GM21528 (cell line): ENCODE measurements around the gene RHAG.
A peak's percentile ranks its signal among the peaks of the same experiment; 100 is the strongest.
"Not testable (repeated sequence)": the region's sequence is repeated elsewhere in the genome, so short reads cannot be mapped to it uniquely, and the experiment has no call there.

Experiments used
- ATAC-seq: cut with Tn5 transposase; IDR thresholded peaks from one replicate; pipeline ENCODE4 v1.9.1; 2021; ENCODE audit warnings: mild to moderate bottlenecking, moderate library complexity; ENCODE audit not compliant: unreplicated experiment, low FRiP score

The RHAG gene

DNA sequence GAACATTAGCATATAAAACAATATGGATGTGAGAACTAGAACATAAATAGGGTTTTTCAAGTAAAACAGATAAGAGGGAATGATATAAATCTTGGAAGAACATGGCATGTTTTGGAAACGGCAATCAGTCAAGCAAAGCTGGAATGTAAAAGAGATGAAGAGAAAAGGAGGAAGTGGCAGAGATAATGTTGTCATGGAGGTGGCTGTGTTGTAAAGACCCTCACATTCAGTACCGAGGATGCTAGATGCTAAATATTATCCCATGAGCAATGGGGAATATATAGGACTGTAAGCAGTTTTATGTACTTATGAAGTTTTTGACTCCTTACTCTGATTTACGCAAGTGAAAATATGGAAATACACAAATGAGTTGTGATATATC is 702 bp upstream of the RHAG start:
- no peak for ATAC-seq

DNA sequence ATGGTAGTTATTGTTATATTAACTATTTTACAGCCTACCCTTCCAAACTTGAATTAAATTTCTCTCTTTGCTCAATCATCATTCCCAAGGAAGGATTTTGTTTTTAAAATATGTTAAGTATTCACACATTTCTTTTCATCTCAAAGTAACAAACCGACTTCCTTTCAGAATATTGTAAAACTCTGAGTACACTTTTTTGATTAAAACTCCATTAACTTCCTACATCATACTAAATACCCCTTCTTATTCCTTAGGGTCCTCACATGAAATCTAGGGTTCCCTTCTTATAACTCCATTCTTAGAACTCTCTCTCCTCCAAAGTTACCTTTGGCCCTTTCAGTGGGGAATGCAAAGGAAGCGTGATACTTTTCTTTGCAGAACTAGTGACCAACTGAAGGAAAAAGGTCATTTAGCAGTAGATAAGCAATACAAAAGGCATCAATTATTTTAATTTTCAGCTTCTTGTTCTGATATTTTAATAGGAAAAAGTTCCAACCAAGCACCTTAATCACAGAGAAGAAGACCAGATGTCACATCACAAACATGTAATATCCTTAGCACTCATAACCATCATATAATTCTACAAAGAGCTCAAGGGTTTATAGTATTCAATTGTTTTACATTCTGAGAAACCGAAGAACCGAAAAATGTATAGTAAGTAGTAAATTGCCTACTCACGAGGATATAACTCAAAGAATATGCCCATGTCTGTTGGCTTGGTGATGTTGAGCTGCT is 494 bp downstream of the RHAG start:
- ATAC-seq: no peak

DNA sequence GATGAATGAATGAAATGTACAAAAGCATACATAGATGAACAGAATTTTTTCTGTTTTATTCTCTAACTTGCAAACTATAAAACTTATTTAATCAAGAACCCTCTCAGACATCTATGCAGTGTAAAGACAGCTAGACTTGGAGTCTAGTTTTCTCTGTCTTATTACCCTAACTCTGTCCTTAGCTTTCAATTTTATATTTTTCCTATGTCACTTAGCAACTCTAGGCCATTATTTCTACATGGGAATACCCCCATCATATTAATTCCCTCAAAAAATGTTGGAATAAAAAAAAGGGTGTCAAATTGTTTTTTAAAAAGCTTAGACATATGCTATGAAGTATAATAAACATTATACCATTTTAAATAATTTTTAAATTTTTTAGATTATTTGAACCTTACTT is 1.2 kb downstream of the RHAG start:
- no peak for ATAC-seq

DNA sequence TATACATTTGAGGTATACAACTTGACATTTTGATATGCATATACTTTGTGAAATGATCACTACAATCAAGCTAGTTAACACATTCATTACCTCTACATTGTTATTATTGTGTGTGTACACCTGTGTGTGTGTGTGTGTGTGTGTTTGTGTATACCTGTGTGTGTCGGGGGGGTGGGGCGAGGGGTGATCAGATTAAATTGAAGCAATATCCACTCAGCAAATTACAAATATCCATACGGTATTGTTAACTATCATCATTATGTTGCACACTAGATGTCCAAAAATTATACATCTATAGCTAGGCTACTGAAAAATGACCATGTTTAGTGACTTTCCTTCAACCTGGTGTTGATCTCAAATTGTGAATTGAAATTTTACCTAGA is 1.8 kb downstream of the RHAG start:
- no peak for ATAC-seq

DNA sequence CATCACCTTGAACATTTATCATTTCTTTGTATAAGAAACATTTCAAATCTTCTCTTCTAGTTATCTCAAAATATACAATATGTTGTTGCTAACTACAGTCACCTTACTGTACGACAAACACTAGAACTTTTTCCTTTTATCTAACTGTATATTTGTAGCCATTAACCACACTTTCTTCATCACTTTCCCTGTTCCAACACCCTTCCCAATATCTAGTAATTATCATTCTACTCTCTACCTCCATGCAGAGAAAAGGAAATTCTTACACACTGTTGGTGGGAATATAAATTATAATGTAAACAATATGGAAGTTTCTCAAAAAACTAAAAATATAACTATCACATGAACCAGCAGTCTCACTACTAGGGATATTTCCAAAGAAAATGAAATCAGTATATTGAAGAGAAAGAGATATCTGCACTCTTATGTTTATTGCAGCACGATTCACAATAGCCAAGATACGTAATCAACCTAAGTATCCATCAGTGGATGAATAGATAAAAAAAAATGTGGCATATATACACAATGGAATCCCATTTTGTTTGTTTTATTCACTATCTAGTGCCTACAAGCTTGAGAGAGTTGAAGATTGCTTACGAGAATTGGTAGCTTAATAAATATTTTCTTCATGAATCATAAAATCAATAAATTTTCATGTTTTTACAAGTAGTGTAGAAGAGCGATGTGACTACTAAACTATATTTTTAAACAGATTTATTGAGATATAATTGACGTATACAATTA is 2.4 kb downstream of the RHAG start:
- no peak for ATAC-seq

DNA sequence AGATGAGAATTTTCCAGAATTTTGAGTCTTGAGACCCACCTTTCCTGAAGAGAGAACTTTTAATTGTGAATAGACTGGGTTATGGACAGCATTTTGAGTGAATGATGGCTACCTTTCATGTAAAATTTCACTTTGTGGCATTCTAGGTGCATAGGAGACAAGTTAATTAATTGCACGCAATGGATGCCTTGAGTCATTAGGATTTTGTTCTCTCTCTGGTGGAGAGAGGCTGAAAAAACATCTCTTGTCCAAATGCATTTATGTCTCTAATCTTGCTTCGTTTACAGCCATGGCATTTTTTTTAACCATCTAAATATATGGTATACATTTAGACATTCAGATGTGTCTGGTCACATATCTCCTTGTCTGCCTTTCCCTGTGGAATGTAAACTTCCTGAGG is 3.1 kb downstream of the RHAG start:
- ATAC-seq: no peak

DNA sequence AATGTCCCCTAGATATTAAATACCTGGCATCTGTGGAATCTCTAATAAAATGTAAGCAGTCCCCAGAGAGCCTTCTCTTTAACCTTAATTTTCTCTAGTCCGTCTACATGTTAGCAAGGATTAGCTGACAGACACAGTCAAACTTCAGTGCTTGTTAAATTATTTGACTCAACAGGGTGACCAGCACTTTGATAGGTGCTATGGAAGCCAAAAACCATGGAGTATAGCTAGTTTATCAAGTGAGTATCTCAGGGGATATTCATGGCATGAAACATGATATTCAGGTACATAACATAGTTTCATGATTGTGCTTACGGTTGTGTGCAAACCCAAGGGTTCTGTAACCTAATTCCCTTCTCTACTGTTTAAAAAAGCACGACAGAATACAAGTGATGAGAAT is 3.9 kb downstream of the RHAG start:
- no peak for ATAC-seq

DNA sequence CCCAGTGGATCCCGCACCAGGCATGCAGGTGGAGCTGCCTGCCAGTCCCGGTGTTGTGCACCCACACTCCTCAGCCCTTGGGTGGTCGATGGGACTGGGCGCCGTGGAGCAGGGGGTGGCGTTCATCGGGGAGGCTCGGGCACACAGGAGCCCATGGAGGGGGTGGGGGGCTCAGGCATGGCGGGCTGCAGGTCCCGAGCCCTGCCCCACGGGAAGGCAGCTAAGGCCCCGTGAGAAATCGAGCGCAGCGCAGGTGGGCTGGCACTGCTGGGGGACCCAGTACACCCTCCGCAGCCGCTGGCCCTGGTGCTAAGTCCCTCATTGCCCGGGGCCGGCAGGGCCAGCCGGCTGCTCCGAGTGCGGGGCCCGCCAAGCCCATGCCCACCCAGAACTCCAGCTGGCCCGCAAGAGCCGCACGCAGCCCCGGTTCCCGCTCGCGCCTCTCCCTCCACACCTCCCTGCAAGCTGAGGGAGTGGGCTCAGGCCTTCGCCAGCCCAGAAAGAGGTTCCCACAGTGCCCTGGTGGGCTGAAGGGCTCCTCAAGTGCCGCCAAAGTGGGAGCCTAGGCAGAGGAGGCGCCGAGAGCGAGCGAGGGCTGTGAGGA is 7.1 kb downstream of the RHAG start:
- not testable (repeated sequence) for ATAC-seq

DNA sequence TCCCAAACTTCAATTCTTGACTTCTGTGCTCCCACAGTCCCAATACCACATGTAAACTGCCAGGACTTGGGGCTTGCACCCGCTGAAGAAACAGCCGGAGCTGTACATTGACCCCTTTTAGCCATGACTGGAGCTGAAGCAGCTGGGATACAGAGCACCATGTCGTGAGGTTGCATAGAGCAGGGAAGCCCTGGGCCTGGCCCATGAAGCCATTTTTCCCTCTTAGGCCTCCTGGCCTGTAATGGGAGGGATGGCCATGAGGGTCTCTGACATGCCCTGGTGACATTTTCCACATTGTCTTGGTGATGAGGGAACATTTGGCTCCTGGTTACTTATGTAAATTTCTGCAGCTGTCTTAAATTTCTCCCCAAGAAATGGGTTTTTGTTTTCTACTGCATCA is 9.8 kb downstream of the RHAG start:
- no peak for ATAC-seq

DNA sequence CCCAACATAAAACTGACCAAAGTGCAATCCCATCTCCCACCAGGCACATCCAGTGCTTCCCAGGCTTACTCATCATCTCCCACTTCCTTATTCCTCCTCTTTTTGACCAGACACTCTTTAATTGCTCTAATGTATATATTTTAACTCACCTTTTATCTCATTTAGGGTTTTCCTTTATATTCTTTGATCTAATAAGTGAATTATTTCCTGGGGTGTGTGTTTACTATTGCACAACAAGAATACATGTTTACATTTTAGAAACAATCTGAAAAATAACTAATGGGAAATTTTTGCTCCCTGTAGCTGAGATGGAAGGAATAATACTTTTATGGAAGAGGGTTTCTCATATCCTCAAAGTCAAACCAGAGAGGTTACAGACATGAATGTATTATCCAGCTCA is 18.4 kb downstream of the RHAG start:
- no peak for ATAC-seq

DNA sequence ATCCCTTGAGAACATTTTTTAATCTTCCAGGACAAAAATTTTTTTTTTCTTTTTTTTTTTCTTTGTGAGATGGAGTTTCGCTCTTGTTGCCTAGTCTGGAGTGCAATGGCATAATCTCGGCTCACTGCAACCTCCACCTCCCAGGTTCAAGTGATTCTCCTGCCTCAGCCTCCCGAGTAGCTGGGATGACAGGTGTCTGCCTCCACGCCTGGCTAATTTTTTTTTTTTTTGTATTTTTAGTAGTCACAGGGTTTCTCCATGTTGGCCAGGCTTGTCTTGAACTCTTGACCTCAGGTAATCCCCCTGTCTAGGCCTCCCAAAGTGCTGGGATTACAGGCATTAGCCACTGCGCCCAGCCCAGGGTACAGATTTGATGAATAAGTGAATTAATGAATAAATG is 22.5 kb downstream of the RHAG start:
- ATAC-seq: not testable (repeated sequence)

DNA sequence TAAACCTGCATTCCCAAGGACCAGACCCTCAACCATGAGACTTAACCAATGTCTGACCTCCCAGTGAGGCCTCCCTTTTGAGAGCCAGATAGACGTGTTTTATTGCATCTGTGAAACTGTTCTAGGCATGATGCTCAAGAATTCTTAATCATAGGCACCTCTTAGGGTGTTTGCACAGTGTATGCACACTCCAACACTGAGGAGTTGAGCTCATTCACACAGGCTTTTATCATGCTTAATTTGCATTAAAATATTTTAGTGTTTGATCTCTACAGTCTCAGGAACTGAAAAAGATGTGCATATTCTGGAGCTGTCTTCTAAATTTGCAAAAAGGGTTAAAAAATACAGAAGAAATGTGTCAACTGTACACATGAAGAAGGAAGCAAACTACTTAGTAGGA is 27.4 kb downstream of the RHAG start:
- ATAC-seq: no peak

DNA sequence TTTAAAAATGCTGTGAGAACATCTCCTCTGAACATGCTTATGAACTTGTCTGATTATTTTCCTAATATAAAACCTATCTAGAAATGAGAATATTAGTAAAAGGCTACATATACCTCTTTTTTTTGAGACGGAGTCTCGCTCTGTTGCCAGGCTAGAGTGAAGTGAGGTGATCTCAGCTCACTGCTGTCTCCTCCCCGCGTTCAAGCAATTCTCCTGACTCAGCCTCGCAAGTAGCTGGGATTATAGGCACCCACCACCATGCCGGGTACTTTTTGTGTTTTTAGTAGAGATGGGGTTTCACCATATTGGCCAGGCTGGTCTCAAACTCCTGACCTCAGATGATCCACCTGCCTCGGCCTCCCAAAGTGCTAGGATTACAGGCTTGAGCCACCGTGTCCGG is 28.4 kb downstream of the RHAG start:
- not testable (repeated sequence) for ATAC-seq

DNA sequence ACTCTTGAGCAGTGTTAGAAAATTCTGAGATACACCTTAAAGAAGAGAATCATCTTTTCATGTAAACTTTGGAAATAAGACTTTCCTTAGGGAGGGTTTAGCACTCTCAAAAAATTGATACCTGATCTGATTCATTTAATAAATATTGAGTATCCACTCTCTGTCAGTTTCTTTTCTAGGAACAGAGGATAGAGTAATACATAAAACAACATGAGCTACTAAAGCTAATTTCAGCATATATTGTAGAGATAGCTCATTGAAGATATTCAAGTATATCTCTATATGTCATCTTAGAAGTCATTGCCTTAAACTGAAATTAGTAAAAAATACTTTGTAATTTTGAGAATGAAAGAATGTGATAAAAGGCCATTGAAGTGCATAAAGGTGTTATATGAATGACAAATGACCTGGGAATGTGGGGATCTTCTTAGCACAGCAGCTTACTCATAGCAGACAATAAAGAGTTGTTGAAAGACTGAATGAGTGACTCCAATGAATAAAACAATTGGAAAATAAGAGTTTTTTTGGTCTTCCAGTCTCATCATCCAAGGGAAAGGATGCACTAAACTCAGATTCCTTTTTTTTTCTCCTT is 29.2 kb downstream of the RHAG start:
- no peak for ATAC-seq

DNA sequence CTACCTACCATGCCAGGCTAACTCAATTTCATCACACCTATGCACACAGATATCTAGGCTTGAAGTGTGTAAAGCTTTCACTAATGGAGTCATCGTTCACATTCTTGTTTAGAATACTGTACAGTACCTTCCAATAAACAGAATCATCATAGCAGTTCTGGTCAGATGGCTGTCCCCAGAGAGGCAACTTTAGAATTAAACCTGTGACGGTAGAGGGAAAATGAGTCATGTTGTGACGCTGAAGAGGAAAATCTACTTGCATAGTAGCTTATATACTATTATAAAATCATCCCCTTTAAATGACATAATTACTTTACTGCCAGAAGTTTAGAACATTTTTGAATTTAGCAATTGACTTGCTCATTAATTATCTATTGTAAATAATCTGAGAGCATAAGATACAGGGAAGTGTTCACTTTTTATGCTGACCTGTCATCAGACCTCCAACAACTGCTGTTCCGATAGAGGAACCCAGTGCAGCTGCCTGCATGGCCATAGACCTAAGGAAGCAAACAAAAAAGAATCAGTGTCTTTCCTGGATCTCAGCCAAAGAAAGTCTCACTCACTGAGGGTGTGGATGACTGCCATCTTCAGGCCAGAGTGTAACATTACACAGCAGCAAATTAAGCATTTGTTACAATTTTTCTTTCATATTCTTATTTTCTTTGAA is 29.8 kb downstream of the RHAG start:
- peak; percentile 95 for ATAC-seq

DNA sequence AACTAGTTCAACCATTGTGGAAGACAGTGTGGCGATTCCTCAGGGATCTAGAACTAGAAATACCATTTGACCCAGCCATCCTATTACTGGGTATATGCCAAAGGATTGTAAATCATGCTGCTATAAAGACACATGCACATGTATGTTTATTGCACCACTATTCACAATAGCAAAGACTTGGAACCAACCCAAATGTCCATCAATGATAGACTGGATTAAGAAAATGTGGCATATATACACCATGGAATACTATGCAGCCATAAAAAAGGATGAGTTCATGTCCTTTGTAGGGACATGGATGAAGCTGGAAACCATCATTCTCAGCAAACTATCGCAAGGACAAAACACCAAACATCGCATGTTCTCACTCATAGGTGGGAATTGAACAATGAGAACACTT is 32.6 kb downstream of the RHAG start:
- not testable (repeated sequence) for ATAC-seq

DNA sequence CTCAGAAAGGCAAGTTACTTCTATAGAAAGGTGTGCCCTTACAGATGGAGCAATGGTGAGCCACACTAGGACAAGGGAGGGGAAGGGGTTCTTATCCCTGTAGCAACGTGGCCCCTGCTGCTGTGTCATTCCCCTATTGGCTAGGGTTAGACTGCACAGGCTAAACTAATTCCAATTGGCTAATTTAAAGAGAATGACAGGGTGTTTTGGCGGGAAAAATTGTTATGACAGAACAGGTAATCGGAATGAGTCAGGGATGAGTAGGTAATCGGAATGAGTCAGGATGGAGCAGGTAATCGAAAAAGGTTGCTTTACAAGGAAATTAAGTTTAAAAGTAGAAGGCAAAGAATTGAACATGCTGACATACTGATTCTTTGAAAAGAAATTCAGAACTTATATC is 49.4 kb downstream of the RHAG start:
- ATAC-seq: not testable (repeated sequence)

DNA sequence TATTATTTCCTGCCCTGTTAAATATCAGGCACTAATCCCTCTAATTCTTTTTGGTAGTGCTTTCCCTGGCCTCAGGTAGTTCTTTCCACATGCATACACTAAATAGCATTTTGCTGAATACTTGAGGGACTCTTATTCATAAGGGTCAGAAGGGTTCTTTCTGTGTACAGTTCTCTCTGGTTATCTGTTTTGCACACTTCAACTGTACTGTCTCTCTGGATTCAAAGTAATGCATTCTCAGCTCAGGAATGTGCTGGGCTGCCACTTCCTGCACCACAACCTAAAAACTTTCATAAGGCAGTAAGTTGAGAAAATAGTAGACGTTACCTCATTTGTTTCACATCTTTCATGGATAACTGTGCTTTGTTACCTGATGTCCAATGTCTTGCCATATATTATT is 54.1 kb downstream of the RHAG start:
- no peak for ATAC-seq

DNA sequence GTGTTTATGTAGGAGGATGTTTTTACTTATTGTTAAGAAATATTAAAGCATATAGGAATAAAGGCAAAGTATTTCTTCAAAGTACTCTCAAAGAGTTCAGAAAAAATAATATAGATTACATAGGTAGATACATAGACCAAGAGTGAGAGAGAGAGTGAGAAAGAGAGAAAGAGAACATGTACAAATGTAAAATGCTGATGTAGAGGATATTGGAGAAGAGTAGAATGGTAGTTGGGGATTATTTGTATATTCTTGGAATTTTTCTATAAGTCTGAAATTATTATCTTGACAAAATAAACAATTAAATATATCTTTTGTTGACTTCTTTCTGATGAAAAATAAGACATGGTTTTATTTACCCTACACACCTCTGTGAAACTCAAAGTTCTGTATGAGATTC is 57.0 kb downstream of the RHAG start:
- no peak for ATAC-seq

DNA sequence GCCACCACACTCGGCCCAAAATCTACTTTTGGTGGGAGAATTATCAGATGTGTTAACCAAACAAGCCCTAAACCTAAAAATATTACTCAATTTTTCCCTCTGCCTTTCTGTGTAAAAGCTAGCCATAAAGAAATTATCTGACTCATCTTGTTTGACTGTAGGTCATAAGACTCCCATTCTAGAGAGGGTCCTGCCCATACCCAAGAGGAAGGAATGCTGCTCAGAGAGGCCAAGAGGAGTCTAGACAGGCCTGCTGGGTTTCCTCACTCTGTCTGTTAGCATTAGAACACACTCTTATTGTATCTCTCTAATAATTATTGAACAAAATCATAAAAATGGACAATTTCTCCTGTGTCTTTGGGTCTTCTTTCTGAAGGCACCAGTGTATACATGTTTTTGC is 60.0 kb downstream of the RHAG start:
- no peak for ATAC-seq

DNA sequence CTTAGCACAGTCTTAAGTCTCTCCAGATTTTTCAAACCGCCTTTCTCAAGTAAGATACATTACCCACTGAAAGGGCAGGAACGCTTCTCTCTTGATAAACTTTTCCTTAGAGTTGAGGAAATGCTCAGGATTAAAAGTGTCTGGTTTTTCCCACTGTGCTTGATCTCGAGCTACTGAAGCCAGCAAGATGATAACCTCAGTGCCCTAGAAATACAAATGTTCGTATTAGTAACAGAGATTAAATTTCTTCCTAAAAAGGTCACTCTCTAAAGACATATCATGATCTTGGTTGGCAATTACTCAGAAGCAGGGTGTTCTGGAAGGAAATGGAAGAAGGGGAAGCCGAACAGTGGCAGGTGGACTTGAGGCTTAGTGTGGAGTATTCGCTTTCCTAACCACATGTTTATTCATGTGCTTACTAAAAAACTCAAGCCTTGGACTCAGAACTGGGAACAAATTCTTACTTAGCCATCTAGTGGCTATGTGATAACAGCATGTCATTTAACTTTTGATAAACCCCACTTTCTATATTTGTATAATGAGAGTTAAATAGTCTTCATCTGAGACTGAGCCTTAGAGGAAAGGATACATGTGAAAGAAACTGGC is 66.1 kb downstream of the RHAG start:
- no peak for ATAC-seq
